ENCODE results near the gene CD302. TPM values are rescaled to one million over a fixed set of nuclear protein-coding genes. Genes with fewer than 3 reads are reported as not detected.

CD302 gene
- total RNA-seq, 1 experiment from 2014 or later = 8.5 TPM

DNA sequence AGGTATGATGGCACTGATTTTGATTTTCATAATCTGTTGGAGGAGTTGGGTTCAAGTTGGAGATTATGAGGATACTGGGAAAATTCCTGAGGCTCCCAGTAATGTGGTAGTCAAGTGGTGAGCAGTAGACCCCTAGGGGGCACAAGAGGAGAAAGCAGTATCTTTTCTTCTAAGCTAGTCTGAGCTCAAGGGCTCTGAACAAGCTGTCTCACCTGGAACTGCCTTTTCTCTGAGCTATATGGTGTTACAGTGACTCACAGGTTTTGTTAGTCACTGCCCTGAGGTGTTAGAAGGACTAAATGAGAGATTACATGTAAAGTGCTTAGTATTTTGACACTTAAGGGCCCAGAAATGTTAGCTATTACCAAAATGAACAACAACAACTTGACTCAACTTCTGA, 42.2 kb downstream of the CD302 start:
- H3K9ac ChIP-seq (ENCODE audit: low read length) = no peak overlapping the region
- no peak overlapping the region for H2AFZ ChIP-seq (ENCODE audit: low read length)
- POLR2A ChIA-PET (ENCODE audit: unreplicated experiment) = no interaction called here
- no TSS peak for BruUV-seq (replicated peaks)
- DNase-seq = peak; percentile 70
- no peak overlapping the region for H3K4me3 ChIP-seq (ENCODE audit: low read length)
- intact Hi-C loops (cut with micrococcal nuclease) = loop anchor here (2.0 to 5.0 kb wide), 2 partner anchors 41 to 52 kb away; no protein-coding TSS in a partner anchor
- H3K36me3 ChIP-seq (ENCODE audit: low read depth, low read length) = peaks cover 84% of the 10 kb centered on the region
- H3F3A ChIP-seq (ENCODE audit: low read length, unreplicated experiment) = no peaks in the 10 kb centered on the region
- H3K9me2 ChIP-seq (replicated peaks; ENCODE audit: low read length) = no peaks in the 10 kb centered on the region
- no peak overlapping the region for H3K27ac ChIP-seq (ENCODE audit: low read length)
- CTCF ChIA-PET = interaction anchor here (0.5 to 1.0 kb wide), 10 partner anchors 9 to 266 kb away, joined by 3 to 9 read pairs (median 3); partner anchors contain the start of gene MARCHF7
- no peaks in the 10 kb centered on the region for H3K4me1 ChIP-seq (ENCODE audit: insufficient read depth, low read length)
- ATAC-seq = peak; percentile 82
- H3K9me3 ChIP-seq (ENCODE audit: low read length) = no peaks in the 10 kb centered on the region
- H3K79me2 ChIP-seq (ENCODE audit: low read length) = peaks cover 71% of the 10 kb centered on the region
- no peaks in the 10 kb centered on the region for H3K27me3 ChIP-seq (ENCODE audit: low read length)
- no peak overlapping the region for H3K4me2 ChIP-seq (ENCODE audit: low read length)
- H4K20me1 ChIP-seq (ENCODE audit: low read length) = peaks cover 63% of the 10 kb centered on the region
- TF ChIP-seq EZH2 (IDR thresholded peaks at IDR 0.05; ENCODE audit: low read length, unreplicated experiment) = no peak
- TF ChIP-seq, protein P1, sequence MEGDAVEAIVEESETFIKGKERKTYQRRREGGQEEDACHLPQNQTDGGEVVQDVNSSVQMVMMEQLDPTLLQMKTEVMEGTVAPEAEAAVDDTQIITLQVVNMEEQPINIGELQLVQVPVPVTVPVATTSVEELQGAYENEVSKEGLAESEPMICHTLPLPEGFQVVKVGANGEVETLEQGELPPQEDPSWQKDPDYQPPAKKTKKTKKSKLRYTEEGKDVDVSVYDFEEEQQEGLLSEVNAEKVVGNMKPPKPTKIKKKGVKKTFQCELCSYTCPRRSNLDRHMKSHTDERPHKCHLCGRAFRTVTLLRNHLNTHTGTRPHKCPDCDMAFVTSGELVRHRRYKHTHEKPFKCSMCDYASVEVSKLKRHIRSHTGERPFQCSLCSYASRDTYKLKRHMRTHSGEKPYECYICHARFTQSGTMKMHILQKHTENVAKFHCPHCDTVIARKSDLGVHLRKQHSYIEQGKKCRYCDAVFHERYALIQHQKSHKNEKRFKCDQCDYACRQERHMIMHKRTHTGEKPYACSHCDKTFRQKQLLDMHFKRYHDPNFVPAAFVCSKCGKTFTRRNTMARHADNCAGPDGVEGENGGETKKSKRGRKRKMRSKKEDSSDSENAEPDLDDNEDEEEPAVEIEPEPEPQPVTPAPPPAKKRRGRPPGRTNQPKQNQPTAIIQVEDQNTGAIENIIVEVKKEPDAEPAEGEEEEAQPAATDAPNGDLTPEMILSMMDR (conservative IDR thresholded peaks at IDR 0.05; ENCODE audit: low read depth, low read length) = peak; percentile 68
- TF ChIP-seq EZH2phosphoT487 (IDR thresholded peaks at IDR 0.05; ENCODE audit: borderline replicate concordance, low read length) = no peak

DNA sequence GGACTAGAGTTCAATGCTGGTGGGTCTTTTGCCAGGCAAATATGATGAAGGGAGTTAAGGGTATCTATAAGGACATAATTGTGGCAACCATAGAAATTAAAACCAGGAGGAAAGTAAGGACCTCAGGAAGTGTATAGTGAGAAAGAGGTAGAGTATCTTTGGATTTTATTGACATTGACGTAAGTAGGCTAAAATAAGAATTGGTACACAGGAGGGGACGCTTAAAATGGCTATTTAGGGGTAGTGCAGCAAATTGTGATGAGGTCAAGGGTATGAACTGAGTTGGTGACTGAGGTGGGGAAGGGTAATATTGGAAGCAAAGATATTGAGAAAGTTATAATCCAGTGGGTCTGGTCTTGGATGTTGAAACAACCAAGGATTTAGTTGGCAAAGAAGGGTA, 43.0 kb downstream of the CD302 start:
- Histone ChIP-seq H3K27ac (ENCODE audit: low read length) (no peak overlapping the region), H3F3A (ENCODE audit: low read length, unreplicated experiment) (no peaks in the 10 kb centered on the region), H4K20me1 (ENCODE audit: low read length) (peaks cover 60% of the 10 kb centered on the region), H2AFZ (ENCODE audit: low read length) (no peak overlapping the region), H3K4me1 (ENCODE audit: insufficient read depth, low read length) (no peaks in the 10 kb centered on the region), H3K9me3 (ENCODE audit: low read length) (no peaks in the 10 kb centered on the region), H3K27me3 (ENCODE audit: low read length) (no peaks in the 10 kb centered on the region), H3K36me3 (ENCODE audit: low read depth, low read length) (peaks cover 78% of the 10 kb centered on the region), H3K4me3 (ENCODE audit: low read length) (no peak overlapping the region), H3K79me2 (ENCODE audit: low read length) (peaks cover 73% of the 10 kb centered on the region), H3K9ac (ENCODE audit: low read length) (no peak overlapping the region), H3K9me2 (replicated peaks; ENCODE audit: low read length) (no peaks in the 10 kb centered on the region), H3K4me2 (ENCODE audit: low read length) (no peak overlapping the region)
- DNase-seq = no peak
- BruUV-seq (replicated peaks) = no TSS peak
- intact Hi-C loops (cut with micrococcal nuclease) = loop anchor here (2.0 to 5.0 kb wide), 2 partner anchors 40 to 52 kb away; no protein-coding TSS in a partner anchor
- no peak for ATAC-seq
- no peak for TF ChIP-seq EZH2 (IDR thresholded peaks at IDR 0.05; ENCODE audit: low read length, unreplicated experiment)
- no peak for TF ChIP-seq EZH2phosphoT487 (IDR thresholded peaks at IDR 0.05; ENCODE audit: borderline replicate concordance, low read length)
- TF ChIP-seq, protein P1 (conservative IDR thresholded peaks at IDR 0.05; ENCODE audit: low read depth, low read length) = no peak
- CTCF ChIA-PET = no interaction called here
- POLR2A ChIA-PET (ENCODE audit: unreplicated experiment) = no interaction called here

DNA sequence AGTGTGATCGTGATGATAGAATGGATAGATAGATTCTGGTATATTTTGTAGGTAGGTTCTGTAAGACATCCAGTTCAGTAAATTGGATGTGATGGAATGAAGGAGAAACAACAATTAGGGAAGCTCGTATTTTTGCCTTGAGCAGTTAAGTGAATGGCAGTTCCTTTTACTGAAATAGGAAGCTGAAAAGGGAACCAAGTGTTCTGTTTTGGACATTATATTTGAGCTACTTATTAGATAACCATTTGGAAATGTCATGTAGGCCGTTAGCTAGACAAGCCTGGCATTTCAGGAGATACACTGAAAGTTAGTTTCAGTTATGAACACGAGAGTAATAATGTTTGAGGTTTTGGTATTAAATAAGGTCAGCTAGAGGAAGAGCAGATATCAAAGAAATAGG, 44.2 kb downstream of the CD302 start:
- no peak overlapping the region for H3K4me2 ChIP-seq (ENCODE audit: low read length)
- POLR2A ChIA-PET (ENCODE audit: unreplicated experiment) = no interaction called here
- intact Hi-C loops (cut with micrococcal nuclease) = loop anchor here (2.0 kb wide), 1 partner anchor 39 kb away; no protein-coding TSS in a partner anchor
- DNase-seq (no peak), ATAC-seq (no peak)
- CTCF ChIA-PET = no interaction called here
- no peak overlapping the region for H3K27ac ChIP-seq (ENCODE audit: low read length)
- peaks cover 79% of the 10 kb centered on the region for H3K79me2 ChIP-seq (ENCODE audit: low read length)
- peaks cover 54% of the 10 kb centered on the region for H4K20me1 ChIP-seq (ENCODE audit: low read length)
- H2AFZ ChIP-seq (ENCODE audit: low read length) = no peak overlapping the region
- no peaks in the 10 kb centered on the region for H3K9me2 ChIP-seq (replicated peaks; ENCODE audit: low read length)
- peaks cover 72% of the 10 kb centered on the region for H3K36me3 ChIP-seq (ENCODE audit: low read depth, low read length)
- no peaks in the 10 kb centered on the region for H3K4me1 ChIP-seq (ENCODE audit: insufficient read depth, low read length)
- H3K27me3 ChIP-seq (ENCODE audit: low read length) = no peaks in the 10 kb centered on the region
- H3K9ac ChIP-seq (ENCODE audit: low read length) = no peak overlapping the region
- H3K4me3 ChIP-seq (ENCODE audit: low read length) = no peak overlapping the region
- H3K9me3 ChIP-seq (ENCODE audit: low read length) = no peaks in the 10 kb centered on the region
- H3F3A ChIP-seq (ENCODE audit: low read length, unreplicated experiment) = no peaks in the 10 kb centered on the region
- BruUV-seq (replicated peaks) = no TSS peak
- TF ChIP-seq EZH2phosphoT487 (IDR thresholded peaks at IDR 0.05; ENCODE audit: borderline replicate concordance, low read length) = no peak
- TF ChIP-seq EZH2 (IDR thresholded peaks at IDR 0.05; ENCODE audit: low read length, unreplicated experiment) = no peak
- TF ChIP-seq, protein P1 (conservative IDR thresholded peaks at IDR 0.05; ENCODE audit: low read depth, low read length) = no peak
